ENCODE results near the gene ZNF536. TPM values are rescaled to one million over a fixed set of nuclear protein-coding genes. Genes with fewer than 3 reads are reported as not detected.

ZNF536 gene
- total and polyA plus RNA-seq, 9 of the 15 experiments (the other 6 are each of a cell fraction or from before 2014, with no cell fraction given), result not detected

DNA sequence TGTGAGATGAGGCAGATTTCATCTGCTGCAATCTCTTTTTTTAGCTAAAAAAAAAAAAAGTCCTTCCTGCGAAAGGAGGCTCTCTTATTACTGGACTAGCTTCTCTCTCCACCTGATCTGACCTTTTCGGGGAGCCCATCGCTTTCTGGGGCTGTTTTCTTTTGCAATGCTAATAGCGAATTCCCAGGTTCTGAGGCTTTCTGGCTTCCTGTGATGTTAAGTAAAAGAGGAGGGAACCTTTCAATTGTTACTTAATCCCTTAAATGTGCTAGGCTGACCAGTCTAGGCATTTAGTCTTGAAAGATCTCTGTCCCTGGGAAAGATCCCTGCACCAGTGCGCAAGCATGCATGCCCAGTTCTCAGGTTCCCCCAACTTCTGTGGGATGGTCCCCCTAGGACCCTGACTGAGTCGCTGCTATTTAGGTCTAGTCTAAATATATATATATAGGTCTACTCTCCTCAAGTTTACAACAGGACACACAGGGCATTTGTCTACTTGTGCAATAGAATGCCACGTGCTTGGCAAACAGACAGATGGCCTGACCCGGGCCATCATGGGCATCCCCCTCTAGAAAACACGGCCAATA is 224.7 kb downstream of the ZNF536 start:
- no peaks in the 10 kb centered on the region for H3K4me1 ChIP-seq (replicated peaks in 1 of 2; ENCODE audit: control insufficient read depth in 2 of 2, insufficient read depth in 2 of 2, low read length in 2 of 2)
- DNase-seq (ENCODE audit: extremely low read depth in 1 of 4, low spot score in 3 of 4) (no peak), FAIRE-seq (no peak), ATAC-seq (no peak)
- in situ Hi-C loops (cut with MboI) (no loop called here), intact Hi-C loops (cut with micrococcal nuclease) (no loop called here)
- H2AFZ ChIP-seq (ENCODE audit: low read depth, low read length), result no peak overlapping the region
- H3K36me3 ChIP-seq (ENCODE audit: control insufficient read depth, insufficient read depth, low read length), result no peaks in the 10 kb centered on the region
- CTCF ChIA-PET (ENCODE audit: low intra/inter-chr PET ratio), result no interaction called here
- WGBS (ENCODE audit: insufficient coverage, low coverage, missing lambda C conversion rate), result 0% methylated on average over 9 of the region's 9 CpGs
- no peak overlapping the region for H3K4me2 ChIP-seq (ENCODE audit: insufficient read depth, low read length)
- no peaks in the 10 kb centered on the region for H3K79me2 ChIP-seq (ENCODE audit: control insufficient read depth, insufficient read depth, low read length)
- no peaks in the 10 kb centered on the region for H3K9me3 ChIP-seq (replicated peaks; ENCODE audit: control insufficient read depth, insufficient read depth, low read depth, low read length)
- H3K9me1 ChIP-seq (ENCODE audit: control insufficient read depth, insufficient read depth, low read length), result no peaks in the 10 kb centered on the region
- H4K20me1 ChIP-seq (replicated peaks; ENCODE audit: control insufficient read depth, insufficient read depth, low read length), result no peaks in the 10 kb centered on the region; the same call in 1 of the 2 replicates
- H3K4me3 ChIP-seq, result no peak overlapping the region
- H3K27ac ChIP-seq (ENCODE audit: extremely low read depth, low read depth, low read length), result no peak overlapping the region
- H3K27me3 ChIP-seq (ENCODE audit: control insufficient read depth in 2 of 2, insufficient read depth in 2 of 2, low read length in 2 of 2), result peaks cover 0 to 6% of the 10 kb centered on the region in 2 experiments; a peak in 1 of 5 replicates
- POLR2A ChIA-PET, result no interaction called here
- BruUV-seq (replicated peaks), result no TSS peak
- H3K9ac ChIP-seq (ENCODE audit: insufficient read depth in 1 of 2, low read depth in 2 of 2, low read length in 2 of 2), result no peak overlapping the region
- TF ChIP-seq, protein P1, sequence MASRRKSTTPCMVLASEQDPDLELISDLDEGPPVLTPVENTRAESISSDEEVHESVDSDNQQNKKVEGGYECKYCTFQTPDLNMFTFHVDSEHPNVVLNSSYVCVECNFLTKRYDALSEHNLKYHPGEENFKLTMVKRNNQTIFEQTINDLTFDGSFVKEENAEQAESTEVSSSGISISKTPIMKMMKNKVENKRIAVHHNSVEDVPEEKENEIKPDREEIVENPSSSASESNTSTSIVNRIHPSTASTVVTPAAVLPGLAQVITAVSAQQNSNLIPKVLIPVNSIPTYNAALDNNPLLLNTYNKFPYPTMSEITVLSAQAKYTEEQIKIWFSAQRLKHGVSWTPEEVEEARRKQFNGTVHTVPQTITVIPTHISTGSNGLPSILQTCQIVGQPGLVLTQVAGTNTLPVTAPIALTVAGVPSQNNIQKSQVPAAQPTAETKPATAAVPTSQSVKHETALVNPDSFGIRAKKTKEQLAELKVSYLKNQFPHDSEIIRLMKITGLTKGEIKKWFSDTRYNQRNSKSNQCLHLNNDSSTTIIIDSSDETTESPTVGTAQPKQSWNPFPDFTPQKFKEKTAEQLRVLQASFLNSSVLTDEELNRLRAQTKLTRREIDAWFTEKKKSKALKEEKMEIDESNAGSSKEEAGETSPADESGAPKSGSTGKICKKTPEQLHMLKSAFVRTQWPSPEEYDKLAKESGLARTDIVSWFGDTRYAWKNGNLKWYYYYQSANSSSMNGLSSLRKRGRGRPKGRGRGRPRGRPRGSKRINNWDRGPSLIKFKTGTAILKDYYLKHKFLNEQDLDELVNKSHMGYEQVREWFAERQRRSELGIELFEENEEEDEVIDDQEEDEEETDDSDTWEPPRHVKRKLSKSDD (conservative IDR thresholded peaks at IDR 0.05; ENCODE audit: low read length), result no peak
- TF ChIP-seq, protein P2, sequence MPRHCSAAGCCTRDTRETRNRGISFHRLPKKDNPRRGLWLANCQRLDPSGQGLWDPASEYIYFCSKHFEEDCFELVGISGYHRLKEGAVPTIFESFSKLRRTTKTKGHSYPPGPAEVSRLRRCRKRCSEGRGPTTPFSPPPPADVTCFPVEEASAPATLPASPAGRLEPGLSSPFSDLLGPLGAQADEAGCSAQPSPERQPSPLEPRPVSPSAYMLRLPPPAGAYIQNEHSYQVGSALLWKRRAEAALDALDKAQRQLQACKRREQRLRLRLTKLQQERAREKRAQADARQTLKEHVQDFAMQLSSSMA (CRISPR knock-in tag; IDR thresholded peaks at IDR 0.05), result no peak
- TF ChIP-seq NCOA1 (IDR thresholded peaks at IDR 0.05; ENCODE audit: low read depth) (no peak), ELF4 (CRISPR knock-in tag; IDR thresholded peaks at IDR 0.05) (no peak), POLR2AphosphoS2 (IDR thresholded peaks at IDR 0.05; ENCODE audit: low read length) (no peak), JUN (IDR thresholded peaks at IDR 0.05; ENCODE audit: borderline replicate concordance, low read depth, low read length) (no peak), JUN (CRISPR knock-in tag; IDR thresholded peaks at IDR 0.05; ENCODE audit: borderline replicate concordance) (no peak), FOXA1 (IDR thresholded peaks at IDR 0.05; ENCODE audit: borderline replicate concordance) (no peak), ZNF644 (tag; IDR thresholded peaks at IDR 0.05; ENCODE audit: low read depth) (no peak), SPI1 (IDR thresholded peaks at IDR 0.05; ENCODE audit: borderline replicate concordance, low read depth, low read length) (no peak), MYBL2 (IDR thresholded peaks at IDR 0.05; ENCODE audit: low read depth) (no peak), MYBL2 (CRISPR knock-in tag; IDR thresholded peaks at IDR 0.05; ENCODE audit: borderline replicate concordance) (no peak), TCF7 (IDR thresholded peaks at IDR 0.05; ENCODE audit: borderline replicate concordance) (no peak), TCF3 (CRISPR knock-in tag; IDR thresholded peaks at IDR 0.05) (no peak), ZC3H4 (CRISPR knock-in tag; IDR thresholded peaks at IDR 0.05; ENCODE audit: borderline replicate concordance) (no peak)
- TF ChIP-seq, protein P3, sequence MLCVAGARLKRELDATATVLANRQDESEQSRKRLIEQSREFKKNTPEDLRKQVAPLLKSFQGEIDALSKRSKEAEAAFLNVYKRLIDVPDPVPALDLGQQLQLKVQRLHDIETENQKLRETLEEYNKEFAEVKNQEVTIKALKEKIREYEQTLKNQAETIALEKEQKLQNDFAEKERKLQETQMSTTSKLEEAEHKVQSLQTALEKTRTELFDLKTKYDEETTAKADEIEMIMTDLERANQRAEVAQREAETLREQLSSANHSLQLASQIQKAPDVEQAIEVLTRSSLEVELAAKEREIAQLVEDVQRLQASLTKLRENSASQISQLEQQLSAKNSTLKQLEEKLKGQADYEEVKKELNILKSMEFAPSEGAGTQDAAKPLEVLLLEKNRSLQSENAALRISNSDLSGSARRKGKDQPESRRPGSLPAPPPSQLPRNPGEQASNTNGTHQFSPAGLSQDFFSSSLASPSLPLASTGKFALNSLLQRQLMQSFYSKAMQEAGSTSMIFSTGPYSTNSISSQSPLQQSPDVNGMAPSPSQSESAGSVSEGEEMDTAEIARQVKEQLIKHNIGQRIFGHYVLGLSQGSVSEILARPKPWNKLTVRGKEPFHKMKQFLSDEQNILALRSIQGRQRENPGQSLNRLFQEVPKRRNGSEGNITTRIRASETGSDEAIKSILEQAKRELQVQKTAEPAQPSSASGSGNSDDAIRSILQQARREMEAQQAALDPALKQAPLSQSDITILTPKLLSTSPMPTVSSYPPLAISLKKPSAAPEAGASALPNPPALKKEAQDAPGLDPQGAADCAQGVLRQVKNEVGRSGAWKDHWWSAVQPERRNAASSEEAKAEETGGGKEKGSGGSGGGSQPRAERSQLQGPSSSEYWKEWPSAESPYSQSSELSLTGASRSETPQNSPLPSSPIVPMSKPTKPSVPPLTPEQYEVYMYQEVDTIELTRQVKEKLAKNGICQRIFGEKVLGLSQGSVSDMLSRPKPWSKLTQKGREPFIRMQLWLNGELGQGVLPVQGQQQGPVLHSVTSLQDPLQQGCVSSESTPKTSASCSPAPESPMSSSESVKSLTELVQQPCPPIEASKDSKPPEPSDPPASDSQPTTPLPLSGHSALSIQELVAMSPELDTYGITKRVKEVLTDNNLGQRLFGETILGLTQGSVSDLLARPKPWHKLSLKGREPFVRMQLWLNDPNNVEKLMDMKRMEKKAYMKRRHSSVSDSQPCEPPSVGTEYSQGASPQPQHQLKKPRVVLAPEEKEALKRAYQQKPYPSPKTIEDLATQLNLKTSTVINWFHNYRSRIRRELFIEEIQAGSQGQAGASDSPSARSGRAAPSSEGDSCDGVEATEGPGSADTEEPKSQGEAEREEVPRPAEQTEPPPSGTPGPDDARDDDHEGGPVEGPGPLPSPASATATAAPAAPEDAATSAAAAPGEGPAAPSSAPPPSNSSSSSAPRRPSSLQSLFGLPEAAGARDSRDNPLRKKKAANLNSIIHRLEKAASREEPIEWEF (CRISPR knock-in tag; IDR thresholded peaks at IDR 0.05), result no peak
